ENCODE measurements around the gene FAM118B.
A peak's percentile ranks its signal among the peaks of the same experiment; 100 is the strongest.

Gene FAM118B

GRCh38 chr11:126186025-126186698 lies 25.4 kb upstream of the FAM118B start:
- no peaks in the 10 kb centered on the region for H3K9me3 ChIP-seq (ENCODE audit: control insufficient read depth in 2 of 2, low read length in 2 of 2)
- no peak overlapping the region for H3K27ac ChIP-seq (ENCODE audit: low read depth in 2 of 2, low read length in 2 of 2)
- peaks cover 0 to 2% of the 10 kb centered on the region in 2 donors for H3K36me3 ChIP-seq (ENCODE audit: control insufficient read depth in 2 of 2, insufficient read depth in 2 of 2, low read length in 2 of 2)
- no peak overlapping the region for H3K9ac ChIP-seq (ENCODE audit: low read depth in 1 of 2, low read length in 2 of 2)
- H3K4me3 ChIP-seq (ENCODE audit: low read length in 2 of 2) = no peak overlapping the region
- no peaks in the 10 kb centered on the region for H3K27me3 ChIP-seq (ENCODE audit: control insufficient read depth in 2 of 2, insufficient read depth in 2 of 2, low read length in 2 of 2)
- H3K4me1 ChIP-seq (ENCODE audit: control insufficient read depth in 2 of 2, insufficient read depth in 2 of 2, low read length in 2 of 2) = peaks cover 0 to 2% of the 10 kb centered on the region in 2 donors

- H3K4me3 ChIP-seq (ENCODE audit: low read length in 2 of 2) = no peak overlapping the region
- no peaks in the 10 kb centered on the region for H3K9me3 ChIP-seq (ENCODE audit: control insufficient read depth in 2 of 2, low read length in 2 of 2)
Observed at GRCh38 chr11:126186708-126187529, 24.7 kb upstream of the FAM118B start.

GRCh38 chr11:126188332-126189108 lies 23.1 kb upstream of the FAM118B start:
- Histone ChIP-seq H3K4me1 (ENCODE audit: control insufficient read depth in 2 of 2, insufficient read depth in 2 of 2, low read length in 2 of 2) (peaks cover 0 to 2% of the 10 kb centered on the region in 2 donors), H3K27me3 (ENCODE audit: control insufficient read depth in 2 of 2, insufficient read depth in 2 of 2, low read length in 2 of 2) (no peaks in the 10 kb centered on the region), H3K36me3 (ENCODE audit: control insufficient read depth in 2 of 2, insufficient read depth in 2 of 2, low read length in 2 of 2) (peaks cover 0 to 10% of the 10 kb centered on the region in 2 donors), H3K9me3 (ENCODE audit: control insufficient read depth in 2 of 2, low read length in 2 of 2) (no peaks in the 10 kb centered on the region), H3K9ac (ENCODE audit: low read depth in 1 of 2, low read length in 2 of 2) (no peak overlapping the region), H3K4me3 (ENCODE audit: low read length in 2 of 2) (no peak overlapping the region), H3K27ac (ENCODE audit: low read depth in 2 of 2, low read length in 2 of 2) (peak overlapping the region; percentile 35 to 57)

More at GRCh38 chr11:126186708-126187529, 24.7 kb upstream of the FAM118B start:
- Histone ChIP-seq H3K27me3 (ENCODE audit: control insufficient read depth in 2 of 2, insufficient read depth in 2 of 2, low read length in 2 of 2) (no peaks in the 10 kb centered on the region), H3K27ac (ENCODE audit: low read depth in 2 of 2, low read length in 2 of 2) (no peak overlapping the region), H3K36me3 (ENCODE audit: control insufficient read depth in 2 of 2, insufficient read depth in 2 of 2, low read length in 2 of 2) (peaks cover 0 to 3% of the 10 kb centered on the region in 2 donors), H3K9ac (ENCODE audit: low read depth in 1 of 2, low read length in 2 of 2) (no peak overlapping the region), H3K4me1 (ENCODE audit: control insufficient read depth in 2 of 2, insufficient read depth in 2 of 2, low read length in 2 of 2) (peaks cover 0 to 2% of the 10 kb centered on the region in 2 donors)

GRCh38 chr11:126189109-126189929 lies 22.3 kb upstream of the FAM118B start:
- Histone ChIP-seq H3K27ac (ENCODE audit: low read depth in 2 of 2, low read length in 2 of 2) (peak overlapping the region; percentile 35 to 57), H3K4me1 (ENCODE audit: control insufficient read depth in 2 of 2, insufficient read depth in 2 of 2, low read length in 2 of 2) (peaks cover 0 to 2% of the 10 kb centered on the region in 2 donors), H3K27me3 (ENCODE audit: control insufficient read depth in 2 of 2, insufficient read depth in 2 of 2, low read length in 2 of 2) (no peaks in the 10 kb centered on the region), H3K9me3 (ENCODE audit: control insufficient read depth in 2 of 2, low read length in 2 of 2) (no peaks in the 10 kb centered on the region), H3K9ac (ENCODE audit: low read depth in 1 of 2, low read length in 2 of 2) (no peak overlapping the region), H3K4me3 (ENCODE audit: low read length in 2 of 2) (no peak overlapping the region), H3K36me3 (ENCODE audit: control insufficient read depth in 2 of 2, insufficient read depth in 2 of 2, low read length in 2 of 2) (peaks cover 0 to 10% of the 10 kb centered on the region in 2 donors)

GRCh38 chr11:126190792-126191191 lies 20.8 kb upstream of the FAM118B start:
- Histone ChIP-seq H3K27me3 (ENCODE audit: control insufficient read depth in 2 of 2, insufficient read depth in 2 of 2, low read length in 2 of 2) (no peaks in the 10 kb centered on the region), H3K4me1 (ENCODE audit: control insufficient read depth in 2 of 2, insufficient read depth in 2 of 2, low read length in 2 of 2) (peaks cover 0 to 2% of the 10 kb centered on the region in 2 donors), H3K36me3 (ENCODE audit: control insufficient read depth in 2 of 2, insufficient read depth in 2 of 2, low read length in 2 of 2) (peaks cover under 1 to 11% of the 10 kb centered on the region in 2 donors), H3K27ac (ENCODE audit: low read depth in 2 of 2, low read length in 2 of 2) (no peak overlapping the region), H3K9me3 (ENCODE audit: control insufficient read depth in 2 of 2, low read length in 2 of 2) (no peaks in the 10 kb centered on the region), H3K9ac (ENCODE audit: low read depth in 1 of 2, low read length in 2 of 2) (no peak overlapping the region), H3K4me3 (ENCODE audit: low read length in 2 of 2) (no peak overlapping the region)

- H3K36me3 ChIP-seq (ENCODE audit: control insufficient read depth in 2 of 2, insufficient read depth in 2 of 2, low read length in 2 of 2) = peaks cover 6 to 14% of the 10 kb centered on the region in 2 donors
- no peaks in the 10 kb centered on the region for H3K4me1 ChIP-seq (ENCODE audit: control insufficient read depth in 2 of 2, insufficient read depth in 2 of 2, low read length in 2 of 2)
- no peak overlapping the region for H3K4me3 ChIP-seq (ENCODE audit: low read length in 2 of 2)
- H3K9ac ChIP-seq (ENCODE audit: low read depth in 1 of 2, low read length in 2 of 2) = no peak overlapping the region
- no peaks in the 10 kb centered on the region for H3K9me3 ChIP-seq (ENCODE audit: control insufficient read depth in 2 of 2, low read length in 2 of 2)
- no peaks in the 10 kb centered on the region for H3K27me3 ChIP-seq (ENCODE audit: control insufficient read depth in 2 of 2, insufficient read depth in 2 of 2, low read length in 2 of 2)
- H3K27ac ChIP-seq (ENCODE audit: low read depth in 2 of 2, low read length in 2 of 2) = no peak overlapping the region
Observed at GRCh38 chr11:126191379-126192073, 20.1 kb upstream of the FAM118B start.

GRCh38 chr11:126192361-126192760 lies 19.2 kb upstream of the FAM118B start:
- Histone ChIP-seq H3K4me3 (ENCODE audit: low read length in 2 of 2) (no peak overlapping the region), H3K9me3 (ENCODE audit: control insufficient read depth in 2 of 2, low read length in 2 of 2) (no peaks in the 10 kb centered on the region), H3K27ac (ENCODE audit: low read depth in 2 of 2, low read length in 2 of 2) (no peak overlapping the region), H3K27me3 (ENCODE audit: control insufficient read depth in 2 of 2, insufficient read depth in 2 of 2, low read length in 2 of 2) (no peaks in the 10 kb centered on the region), H3K36me3 (ENCODE audit: control insufficient read depth in 2 of 2, insufficient read depth in 2 of 2, low read length in 2 of 2) (peaks cover 9 to 21% of the 10 kb centered on the region in 2 donors), H3K9ac (ENCODE audit: low read depth in 1 of 2, low read length in 2 of 2) (no peak overlapping the region), H3K4me1 (ENCODE audit: control insufficient read depth in 2 of 2, insufficient read depth in 2 of 2, low read length in 2 of 2) (no peaks in the 10 kb centered on the region)

- H3K9ac ChIP-seq (ENCODE audit: low read depth in 1 of 2, low read length in 2 of 2) = no peak overlapping the region
- no peaks in the 10 kb centered on the region for H3K4me1 ChIP-seq (ENCODE audit: control insufficient read depth in 2 of 2, insufficient read depth in 2 of 2, low read length in 2 of 2)
- no peak overlapping the region for H3K27ac ChIP-seq (ENCODE audit: low read depth in 2 of 2, low read length in 2 of 2)
- peaks cover 16 to 28% of the 10 kb centered on the region in 2 donors for H3K36me3 ChIP-seq (ENCODE audit: control insufficient read depth in 2 of 2, insufficient read depth in 2 of 2, low read length in 2 of 2)
- H3K4me3 ChIP-seq (ENCODE audit: low read length in 2 of 2) = no peak overlapping the region
- no peaks in the 10 kb centered on the region for H3K9me3 ChIP-seq (ENCODE audit: control insufficient read depth in 2 of 2, low read length in 2 of 2)
- H3K27me3 ChIP-seq (ENCODE audit: control insufficient read depth in 2 of 2, insufficient read depth in 2 of 2, low read length in 2 of 2) = no peaks in the 10 kb centered on the region
Observed at GRCh38 chr11:126193038-126193478, 18.5 kb upstream of the FAM118B start.

- Histone ChIP-seq H3K36me3 (ENCODE audit: control insufficient read depth in 2 of 2, insufficient read depth in 2 of 2, low read length in 2 of 2) (peaks cover 22 to 34% of the 10 kb centered on the region in 2 donors), H3K9me3 (ENCODE audit: control insufficient read depth in 2 of 2, low read length in 2 of 2) (no peaks in the 10 kb centered on the region), H3K4me3 (ENCODE audit: low read length in 2 of 2) (no peak overlapping the region), H3K4me1 (ENCODE audit: control insufficient read depth in 2 of 2, insufficient read depth in 2 of 2, low read length in 2 of 2) (no peaks in the 10 kb centered on the region), H3K27me3 (ENCODE audit: control insufficient read depth in 2 of 2, insufficient read depth in 2 of 2, low read length in 2 of 2) (no peaks in the 10 kb centered on the region), H3K9ac (ENCODE audit: low read depth in 1 of 2, low read length in 2 of 2) (no peak overlapping the region), H3K27ac (ENCODE audit: low read depth in 2 of 2, low read length in 2 of 2) (no peak overlapping the region)
Observed at GRCh38 chr11:126194121-126194543, 17.4 kb upstream of the FAM118B start.

All from mucosa of rectum (tissue), 2 donors.